DND-41 (cell line): Measurements from ENCODE around the gene SLX4IP.

Source experiments
- ATAC-seq: fragments of 200-7000 bp; cut with Tn5 transposase; 3 replicates; pipeline ENCODE4 v1.9.1; 2021; ENCODE audit warnings: low read depth; ENCODE audit not compliant: insufficient read depth
- DNase-seq: peaks from one replicate; pipeline ENCODE4 v3.0.0-alpha.2; 2020
- H2AFZ ChIP-seq: 2 replicates; pipeline ENCODE4 v1.6.0; 2012; ENCODE audit warnings: low read depth, low read length
- H3K27ac ChIP-seq: 2 replicates; pipeline ENCODE4 v1.5.1; 2012; ENCODE audit warnings: low read length, inconsistent platforms
- H3K27me3 ChIP-seq: fragments of 200-600 bp; sonication (generic); 2 replicates; pipeline ENCODE4 v1.6.0; 2012; ENCODE audit warnings: low read length, mild to moderate bottlenecking, inconsistent platforms; ENCODE audit not compliant: insufficient read depth, poor library complexity
- H3K36me3 ChIP-seq: 2 replicates; pipeline ENCODE4 v1.5.1; 2012; ENCODE audit warnings: low read length, inconsistent platforms; ENCODE audit not compliant: insufficient read depth
- H3K4me1 ChIP-seq: 2 replicates; pipeline ENCODE4 v1.5.1; 2012; ENCODE audit warnings: mild to moderate bottlenecking, low read length; ENCODE audit not compliant: insufficient read depth
- H3K4me2 ChIP-seq: 2 replicates; pipeline ENCODE4 v1.6.0; 2012; ENCODE audit warnings: mild to moderate bottlenecking, moderate library complexity, low read length, inconsistent platforms; ENCODE audit not compliant: insufficient read depth
- H3K4me3 ChIP-seq, 2 experiments: fragments of 200-600 bp in 1 of 2; shearing (Covaris generic) in 1 of 2; 2 replicates each; pipeline ENCODE4 v1.5.1; 2012 to 2016; ENCODE audit warnings: inconsistent platforms in 2 of 2, low read length in 2 of 2, mild to moderate bottlenecking in 2 of 2, low read depth in 1 of 2, moderate library complexity in 1 of 2
- H3K79me2 ChIP-seq: 2 replicates; pipeline ENCODE4 v1.6.0; 2012; ENCODE audit warnings: low read length, inconsistent platforms; ENCODE audit not compliant: insufficient read depth
- H3K9ac ChIP-seq: 2 replicates; pipeline ENCODE4 v1.6.0; 2012; ENCODE audit warnings: low read depth, mild to moderate bottlenecking, inconsistent platforms, low read length, moderate library complexity
- H3K9me3 ChIP-seq: 2 replicates; pipeline ENCODE4 v1.5.1; 2012; ENCODE audit warnings: low read length, moderate library complexity, mild to moderate bottlenecking, inconsistent platforms; ENCODE audit not compliant: insufficient read depth, severe bottlenecking
- H4K20me1 ChIP-seq: 2 replicates; pipeline ENCODE4 v1.6.0; 2012; ENCODE audit warnings: low read length; ENCODE audit not compliant: insufficient read depth
- CTCF ChIP-seq: IDR thresholded peaks from 2 replicates; pipeline ENCODE4 v1.5.1; 2012; ENCODE audit warnings: borderline replicate concordance, low read length, moderate library complexity, mild to moderate bottlenecking; ENCODE audit not compliant: poor library complexity, severe bottlenecking; ENCODE audit errors: extremely low read depth
- EZH2 ChIP-seq: IDR thresholded peaks from 3 replicates; pipeline ENCODE4 v1.6.1; 2012; ENCODE audit warnings: borderline replicate concordance, low read depth, mild to moderate bottlenecking, moderate library complexity, low read length, inconsistent platforms; ENCODE audit not compliant: severe bottlenecking

Gene SLX4IP

GRCh38 chr20:10466855-10467254 lies 31.8 kb downstream of the SLX4IP start:
- no peak for TF ChIP-seq EZH2
- no peak for TF ChIP-seq CTCF
- Histone ChIP-seq H3K79me2 (peaks cover 75% of the 10 kb centered on the region), H3K4me2 (no peak overlapping the region), H3K36me3 (peaks cover 12% of the 10 kb centered on the region; the same call in 1 of the 2 replicates), H3K9me3 (no peaks in the 10 kb centered on the region), H2AFZ (no peak overlapping the region), H3K4me3 (no peak overlapping the region), H4K20me1 (no peaks in the 10 kb centered on the region), H3K4me1 (no peaks in the 10 kb centered on the region), H3K27ac (no peak overlapping the region), H3K27me3 (no peaks in the 10 kb centered on the region), H3K9ac (no peak overlapping the region)
- ATAC-seq (no peak), DNase-seq (no peak)

GRCh38 chr20:10467681-10468339 lies 32.7 kb downstream of the SLX4IP start:
- Histone ChIP-seq H3K4me1 (no peaks in the 10 kb centered on the region), H3K79me2 (peaks cover 70% of the 10 kb centered on the region), H3K9ac (no peak overlapping the region), H4K20me1 (no peaks in the 10 kb centered on the region), H3K4me2 (no peak overlapping the region), H3K4me3 (no peak overlapping the region), H3K9me3 (no peaks in the 10 kb centered on the region), H3K27me3 (no peaks in the 10 kb centered on the region), H3K36me3 (peaks cover 10% of the 10 kb centered on the region; the same call in 1 of the 2 replicates), H2AFZ (no peak overlapping the region), H3K27ac (no peak overlapping the region)
- TF ChIP-seq EZH2 (no peak), CTCF (no peak)
- ATAC-seq (no peak; the same call in 2 of the 3 replicates), DNase-seq (no peak)

- TF ChIP-seq CTCF (no peak), EZH2 (no peak)
- ATAC-seq = no peak
- H3K27ac ChIP-seq = no peak overlapping the region
- no peak overlapping the region for H3K4me3 ChIP-seq
- peaks cover 69% of the 10 kb centered on the region for H3K79me2 ChIP-seq
- H3K4me2 ChIP-seq = no peak overlapping the region
- DNase-seq = no peak
- H3K4me1 ChIP-seq = no peaks in the 10 kb centered on the region
- no peaks in the 10 kb centered on the region for H4K20me1 ChIP-seq
- no peak overlapping the region for H3K9ac ChIP-seq
- no peaks in the 10 kb centered on the region for H3K9me3 ChIP-seq
- H2AFZ ChIP-seq = no peak overlapping the region
- H3K36me3 ChIP-seq = peaks cover 9% of the 10 kb centered on the region; the same call in 1 of the 2 replicates
- no peaks in the 10 kb centered on the region for H3K27me3 ChIP-seq
Measured at GRCh38 chr20:10468340-10468845, 33.3 kb downstream of the SLX4IP start.
